Neutrophil (primary cell): Measurements from ENCODE around the gene TCERG1L.

Source experiments
- H3K27ac ChIP-seq: fragments of 200-600 bp; sonication (generic); 2 replicates; pipeline ENCODE4 v1.5.1; 2016; ENCODE audit warnings: mild to moderate bottlenecking, moderate library complexity
- H3K27me3 ChIP-seq: fragments of 200-600 bp; sonication (generic); 2 replicates; pipeline ENCODE4 v1.6.0; 2016; ENCODE audit warnings: mild to moderate bottlenecking
- H3K36me3 ChIP-seq: fragments of 200-600 bp; sonication (generic); 2 replicates; pipeline ENCODE4 v1.5.1; 2017
- H3K4me1 ChIP-seq, 2 experiments: fragments of 200-600 bp in 1 of 2; sonication (generic) in 1 of 2; 1 replicate in 1 of 2; 2 replicates in 1 of 2; pipeline versions ENCODE4 v1.5.1 to v1.6.1; 2013 to 2016; ENCODE audit warnings: low read depth in 1 of 2, low read length in 1 of 2, mild to moderate bottlenecking in 1 of 2, moderate library complexity in 1 of 2; ENCODE audit not compliant: control insufficient read depth in 1 of 2, insufficient read depth in 1 of 2
- H3K4me3 ChIP-seq, 2 experiments: fragments of 200-600 bp in 1 of 2; sonication (generic) in 1 of 2; 1 replicate in 1 of 2; 2 replicates in 1 of 2; pipeline ENCODE4 v1.5.1; 2013 to 2016; ENCODE audit warnings: low read depth in 1 of 2, low read length in 1 of 2, mild to moderate bottlenecking in 1 of 2, moderate library complexity in 1 of 2
- H3K9me3 ChIP-seq: fragments of 200-600 bp; sonication (generic); 2 replicates; pipeline ENCODE4 v1.5.1; 2016
- TF ChIP-seq, protein P1 (sequence below): fragments of 200-600 bp; sonication (generic); IDR thresholded peaks from 2 replicates; pipeline ENCODE4 v1.5.1; 2016; ENCODE audit warnings: antibody characterized with exemption

The TCERG1L gene

DNA sequence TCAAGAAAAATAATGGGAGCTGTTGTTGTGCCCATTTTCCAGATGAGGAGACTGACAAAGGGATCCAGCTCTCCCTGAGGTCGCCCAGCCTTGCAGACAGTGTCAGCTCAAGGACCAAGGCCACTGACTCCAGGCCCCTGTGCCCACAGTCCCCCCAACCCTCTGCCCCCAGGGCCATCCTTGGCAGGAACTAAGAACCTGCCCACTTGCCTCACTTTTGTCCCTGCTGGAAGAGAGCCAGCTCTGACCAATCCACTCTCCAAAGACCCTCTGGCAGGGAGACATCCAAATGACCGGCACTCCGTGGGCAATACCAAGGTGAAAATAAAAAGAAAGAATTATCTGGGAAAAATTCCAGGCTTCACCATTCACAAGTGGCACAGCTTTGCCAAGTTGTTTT lies 101.3 kb downstream of the TCERG1L start:
- Histone ChIP-seq H3K9me3 (no peaks in the 10 kb centered on the region), H3K27ac (no peak overlapping the region)

DNA sequence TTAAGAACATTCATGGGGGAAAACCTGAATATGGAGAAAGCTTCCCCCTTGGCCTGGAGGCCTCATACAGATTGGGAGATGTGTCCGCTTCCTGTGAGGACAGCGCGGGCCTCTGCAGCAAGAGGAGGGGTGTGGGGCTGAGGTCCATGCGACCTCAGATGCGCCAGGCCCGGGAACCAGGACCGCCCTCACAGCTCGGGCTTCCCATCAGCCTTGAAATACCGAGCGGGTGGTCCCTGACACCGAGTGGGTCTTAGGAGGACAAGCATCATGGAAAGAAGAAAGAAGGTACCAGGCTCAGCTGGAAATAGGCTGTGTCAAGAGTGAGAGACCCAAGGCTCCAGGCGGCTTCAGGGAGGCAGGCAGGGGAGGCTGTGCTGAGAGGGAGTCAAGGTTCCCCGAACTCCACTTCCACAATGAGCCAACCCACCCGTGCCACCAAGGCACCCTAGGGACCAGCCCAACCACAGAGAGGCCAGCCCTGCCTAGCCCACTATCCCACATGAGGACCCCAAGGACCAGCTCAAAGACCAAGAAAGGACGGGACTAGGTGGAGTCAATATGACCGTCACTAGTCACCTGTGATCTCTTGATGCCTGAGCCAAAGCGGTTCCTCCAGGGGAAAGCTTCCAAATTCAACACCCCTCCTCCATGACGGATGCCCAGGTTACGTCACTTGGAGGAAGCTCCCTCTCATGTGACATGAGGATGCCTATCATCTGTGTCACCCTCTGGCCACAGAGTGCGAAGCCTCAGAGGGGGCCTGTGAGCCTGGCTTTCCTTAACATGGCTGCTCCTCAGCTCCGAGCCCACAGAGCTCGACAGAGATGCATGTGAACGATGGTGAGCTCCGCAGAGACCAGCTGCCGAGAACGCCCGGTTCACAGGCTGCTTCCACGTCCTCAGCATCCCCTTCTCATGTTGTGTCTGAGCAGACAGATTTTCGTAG lies 103.7 kb downstream of the TCERG1L start:
- Histone ChIP-seq H3K36me3 (no peaks in the 10 kb centered on the region), H3K9me3 (no peaks in the 10 kb centered on the region), H3K4me1 (no peaks in the 10 kb centered on the region), H3K27me3 (no peaks in the 10 kb centered on the region), H3K4me3 (no peak overlapping the region), H3K27ac (no peak overlapping the region)
- TF ChIP-seq, protein P1, sequence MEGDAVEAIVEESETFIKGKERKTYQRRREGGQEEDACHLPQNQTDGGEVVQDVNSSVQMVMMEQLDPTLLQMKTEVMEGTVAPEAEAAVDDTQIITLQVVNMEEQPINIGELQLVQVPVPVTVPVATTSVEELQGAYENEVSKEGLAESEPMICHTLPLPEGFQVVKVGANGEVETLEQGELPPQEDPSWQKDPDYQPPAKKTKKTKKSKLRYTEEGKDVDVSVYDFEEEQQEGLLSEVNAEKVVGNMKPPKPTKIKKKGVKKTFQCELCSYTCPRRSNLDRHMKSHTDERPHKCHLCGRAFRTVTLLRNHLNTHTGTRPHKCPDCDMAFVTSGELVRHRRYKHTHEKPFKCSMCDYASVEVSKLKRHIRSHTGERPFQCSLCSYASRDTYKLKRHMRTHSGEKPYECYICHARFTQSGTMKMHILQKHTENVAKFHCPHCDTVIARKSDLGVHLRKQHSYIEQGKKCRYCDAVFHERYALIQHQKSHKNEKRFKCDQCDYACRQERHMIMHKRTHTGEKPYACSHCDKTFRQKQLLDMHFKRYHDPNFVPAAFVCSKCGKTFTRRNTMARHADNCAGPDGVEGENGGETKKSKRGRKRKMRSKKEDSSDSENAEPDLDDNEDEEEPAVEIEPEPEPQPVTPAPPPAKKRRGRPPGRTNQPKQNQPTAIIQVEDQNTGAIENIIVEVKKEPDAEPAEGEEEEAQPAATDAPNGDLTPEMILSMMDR = no peak

More for the DNA sequence above, 101.3 kb downstream of the TCERG1L start:
- TF ChIP-seq, protein P1 = no peak
- Histone ChIP-seq H3K4me1 (no peaks in the 10 kb centered on the region), H3K4me3 (no peak overlapping the region), H3K27me3 (no peaks in the 10 kb centered on the region), H3K36me3 (no peaks in the 10 kb centered on the region)

DNA sequence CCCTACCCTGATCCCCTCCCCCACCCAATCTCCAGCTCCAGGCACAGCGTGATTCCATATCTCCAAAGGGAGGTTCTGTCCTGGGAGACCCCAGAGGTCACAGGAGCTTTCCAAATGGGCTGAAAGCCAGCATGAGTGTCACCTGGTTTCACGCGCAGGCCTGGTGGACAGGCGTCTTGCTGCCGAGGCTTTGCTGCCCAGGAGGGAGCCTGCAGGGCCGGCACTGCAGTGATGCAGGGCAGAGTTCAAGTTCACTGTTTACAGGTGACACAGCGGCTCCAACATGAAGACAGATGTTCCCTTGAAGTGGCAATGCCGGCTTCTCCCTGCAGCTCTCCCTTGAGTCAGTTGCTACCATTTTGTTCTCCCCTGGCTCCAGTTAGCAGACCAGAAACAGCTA lies 104.3 kb downstream of the TCERG1L start:
- no peaks in the 10 kb centered on the region for H3K27me3 ChIP-seq
- H3K36me3 ChIP-seq = no peaks in the 10 kb centered on the region
- no peaks in the 10 kb centered on the region for H3K4me1 ChIP-seq
- TF ChIP-seq, protein P1 = no peak
- no peaks in the 10 kb centered on the region for H3K9me3 ChIP-seq
- H3K27ac ChIP-seq = no peak overlapping the region
- no peak overlapping the region for H3K4me3 ChIP-seq

DNA sequence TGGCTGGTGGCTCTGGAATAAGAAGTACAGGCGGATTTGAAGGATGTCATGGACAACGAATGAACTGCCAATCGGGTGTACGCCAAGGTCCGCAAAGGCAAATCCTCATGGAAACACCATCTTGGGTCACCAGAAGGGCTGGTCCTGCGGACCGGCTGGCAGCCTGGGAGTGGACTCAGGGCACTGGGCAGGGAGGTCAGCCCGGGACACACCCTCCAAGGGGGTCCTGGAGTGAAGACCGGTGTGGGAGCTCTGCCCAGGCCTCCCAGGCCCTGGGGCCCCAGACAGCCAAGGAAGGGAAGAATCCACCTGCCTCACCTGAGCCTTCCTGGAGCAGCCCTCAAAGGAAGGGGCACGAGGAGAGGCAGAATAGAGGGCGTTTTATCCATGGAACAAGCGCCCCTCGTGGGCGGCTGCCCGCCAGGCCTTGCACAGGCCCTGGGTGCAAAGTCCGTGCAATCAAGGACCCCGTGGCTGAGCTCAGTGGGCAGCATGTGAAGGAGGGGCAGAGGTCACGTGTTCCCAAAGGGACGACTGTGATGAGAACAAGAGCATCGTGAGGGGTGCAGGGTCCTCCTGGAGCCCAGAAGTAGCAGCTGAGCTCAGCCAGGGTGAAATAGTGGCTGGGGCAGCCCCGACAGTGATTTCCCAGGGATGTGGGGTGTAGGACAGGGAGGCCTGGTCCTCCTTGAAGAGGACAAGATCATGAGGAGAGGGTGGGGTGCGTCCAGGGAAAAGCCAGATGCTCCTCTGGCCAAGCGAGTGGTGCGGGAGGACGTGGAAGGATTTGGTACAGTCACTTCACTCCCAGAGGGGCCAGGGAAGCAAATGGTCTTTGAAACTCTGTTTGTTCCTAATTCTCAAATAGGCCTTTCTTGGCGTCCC lies 105.2 kb downstream of the TCERG1L start:
- Histone ChIP-seq H3K4me3 (no peak overlapping the region), H3K36me3 (no peaks in the 10 kb centered on the region), H3K27ac (no peak overlapping the region), H3K9me3 (no peaks in the 10 kb centered on the region), H3K4me1 (no peaks in the 10 kb centered on the region), H3K27me3 (no peaks in the 10 kb centered on the region)
- TF ChIP-seq, protein P1 = no peak

DNA sequence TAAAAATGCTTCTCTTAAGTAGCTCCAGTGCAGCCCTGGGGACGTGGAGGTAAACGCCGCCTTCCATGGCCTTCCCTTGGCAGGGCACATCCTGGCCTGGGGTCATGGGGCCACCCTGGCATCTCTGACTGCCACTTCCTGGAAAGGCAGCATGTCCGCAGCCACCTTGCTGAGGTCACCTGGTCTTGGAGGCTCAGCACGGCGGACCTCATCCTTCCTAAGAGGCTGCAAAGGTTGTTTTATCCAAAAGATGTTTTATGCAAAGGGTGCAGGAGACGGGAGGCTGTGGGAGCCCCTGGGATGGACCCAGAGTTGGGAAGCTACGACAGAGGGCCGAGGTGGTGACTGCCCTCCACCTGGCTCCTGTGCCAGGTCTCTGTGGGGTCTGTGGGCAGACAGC lies 106.0 kb downstream of the TCERG1L start:
- no peaks in the 10 kb centered on the region for H3K9me3 ChIP-seq
- H3K27ac ChIP-seq = no peak overlapping the region
- no peak overlapping the region for H3K4me3 ChIP-seq
- TF ChIP-seq, protein P1 = no peak
- no peaks in the 10 kb centered on the region for H3K36me3 ChIP-seq
- H3K27me3 ChIP-seq = no peaks in the 10 kb centered on the region
- H3K4me1 ChIP-seq = no peaks in the 10 kb centered on the region
